HTR-8/SVneo (cell line): ENCODE data around the gene CSRNP3.
A peak's percentile ranks its signal among the peaks of the same experiment; 100 is the strongest.
"Not testable (repeated sequence)": the region's sequence is repeated elsewhere in the genome, so short reads cannot be mapped to it uniquely, and the experiment has no call there.

Experiments
- DNase-seq: peaks from one replicate; pipeline ENCODE4 v3.0.0; 2011; ENCODE audit warnings: low spot score, mixed read lengths; ENCODE audit not compliant: insufficient read length
- FAIRE-seq: peaks from 2 replicates; lab custom pipeline; 2011; peaks lifted over from hg19 to GRCh38; lab: Jason Lieb, UNC

CSRNP3 gene

GRCh38 chr2:165582409-165582808 lies 112.9 kb downstream of the CSRNP3 start:
- no peak for DNase-seq

GRCh38 chr2:165582863-165583506 lies 113.5 kb downstream of the CSRNP3 start:
- FAIRE-seq (no peak), DNase-seq (no peak)

More at GRCh38 chr2:165582409-165582808, 112.9 kb downstream of the CSRNP3 start:
- FAIRE-seq: no peak

GRCh38 chr2:165584126-165584654 lies 114.7 kb downstream of the CSRNP3 start:
- no peak for DNase-seq
- FAIRE-seq: no peak

- no peak for FAIRE-seq
Measured at GRCh38 chr2:165586019-165586418, 116.5 kb downstream of the CSRNP3 start.

GRCh38 chr2:165587335-165587938 lies 117.9 kb downstream of the CSRNP3 start:
- no peak for FAIRE-seq
- DNase-seq: no peak

More at GRCh38 chr2:165586019-165586418, 116.5 kb downstream of the CSRNP3 start:
- DNase-seq: no peak

- FAIRE-seq, DNase-seq: not testable (repeated sequence)
Measured at GRCh38 chr2:165590999-165591398, 121.5 kb downstream of the CSRNP3 start.

- FAIRE-seq (no peak), DNase-seq (no peak)
Measured at GRCh38 chr2:165593081-165593480, 123.6 kb downstream of the CSRNP3 start.

GRCh38 chr2:165594231-165594934 lies 124.9 kb downstream of the CSRNP3 start:
- DNase-seq (no peak), FAIRE-seq (no peak)

GRCh38 chr2:165594935-165595255 lies 125.4 kb downstream of the CSRNP3 start:
- DNase-seq (no peak), FAIRE-seq (no peak)

- FAIRE-seq: no peak
Measured at GRCh38 chr2:165596788-165597187, 127.3 kb downstream of the CSRNP3 start.

GRCh38 chr2:165601065-165601830 lies 131.8 kb downstream of the CSRNP3 start:
- FAIRE-seq: no peak
- no peak for DNase-seq

More at GRCh38 chr2:165596788-165597187, 127.3 kb downstream of the CSRNP3 start:
- no peak for DNase-seq

- FAIRE-seq: no peak
- peak; percentile 5 for DNase-seq
Measured at GRCh38 chr2:165601928-165602521, 132.5 kb downstream of the CSRNP3 start.

GRCh38 chr2:165609672-165610071 lies 140.2 kb downstream of the CSRNP3 start:
- no peak for FAIRE-seq

GRCh38 chr2:165610591-165611029 lies 141.1 kb downstream of the CSRNP3 start:
- FAIRE-seq: no peak

More at GRCh38 chr2:165609672-165610071, 140.2 kb downstream of the CSRNP3 start:
- DNase-seq: no peak

GRCh38 chr2:165617741-165618481 lies 148.4 kb downstream of the CSRNP3 start:
- FAIRE-seq (no peak), DNase-seq (no peak)

More at GRCh38 chr2:165610591-165611029, 141.1 kb downstream of the CSRNP3 start:
- peak; percentile 6 for DNase-seq

GRCh38 chr2:165618806-165619205 lies 149.3 kb downstream of the CSRNP3 start:
- no peak for DNase-seq
- no peak for FAIRE-seq

GRCh38 chr2:165621086-165621560 lies 151.6 kb downstream of the CSRNP3 start:
- DNase-seq: no peak
- no peak for FAIRE-seq

GRCh38 chr2:165623161-165623560 lies 153.7 kb downstream of the CSRNP3 start:
- FAIRE-seq (no peak), DNase-seq (no peak)
